ENCODE data around the gene IFIT1. TPM values are rescaled to one million over a fixed set of nuclear protein-coding genes. Genes with fewer than 3 reads are reported as not detected.

The IFIT1 gene
- total and polyA plus RNA-seq, 8 donors, result 0.29 to 12.1 (median 4.3) TPM

- no peaks in the 10 kb centered on the region for H3K9me3 ChIP-seq
- peak overlapping the region; percentile 75 to 91 (median 82) for H3K27ac ChIP-seq
- DNase-seq, result peak in 1 of 2 donors; percentile 36
- TF ChIP-seq POLR2A (IDR thresholded peaks at IDR 0.05) (no peak), CTCF (IDR thresholded peaks at IDR 0.05) (no peak), EP300 (IDR thresholded peaks at IDR 0.05) (no peak), POLR2AphosphoS5 (IDR thresholded peaks at IDR 0.05) (no peak)
- H3K4me1 ChIP-seq, result peaks cover 22 to 25% (median 23%) of the 10 kb centered on the region in 4 donors
- no peaks in the 10 kb centered on the region for H3K27me3 ChIP-seq
- no peaks in the 10 kb centered on the region for H3K36me3 ChIP-seq
- H3K4me3 ChIP-seq, result no peak overlapping the region
- intact Hi-C loops (cut with DNase I; ENCODE audit: low total_unique reads), result no loop called here
Measured at GRCh38 chr10:89374713-89375141, 17.7 kb upstream of the IFIT1 start.

DNA sequence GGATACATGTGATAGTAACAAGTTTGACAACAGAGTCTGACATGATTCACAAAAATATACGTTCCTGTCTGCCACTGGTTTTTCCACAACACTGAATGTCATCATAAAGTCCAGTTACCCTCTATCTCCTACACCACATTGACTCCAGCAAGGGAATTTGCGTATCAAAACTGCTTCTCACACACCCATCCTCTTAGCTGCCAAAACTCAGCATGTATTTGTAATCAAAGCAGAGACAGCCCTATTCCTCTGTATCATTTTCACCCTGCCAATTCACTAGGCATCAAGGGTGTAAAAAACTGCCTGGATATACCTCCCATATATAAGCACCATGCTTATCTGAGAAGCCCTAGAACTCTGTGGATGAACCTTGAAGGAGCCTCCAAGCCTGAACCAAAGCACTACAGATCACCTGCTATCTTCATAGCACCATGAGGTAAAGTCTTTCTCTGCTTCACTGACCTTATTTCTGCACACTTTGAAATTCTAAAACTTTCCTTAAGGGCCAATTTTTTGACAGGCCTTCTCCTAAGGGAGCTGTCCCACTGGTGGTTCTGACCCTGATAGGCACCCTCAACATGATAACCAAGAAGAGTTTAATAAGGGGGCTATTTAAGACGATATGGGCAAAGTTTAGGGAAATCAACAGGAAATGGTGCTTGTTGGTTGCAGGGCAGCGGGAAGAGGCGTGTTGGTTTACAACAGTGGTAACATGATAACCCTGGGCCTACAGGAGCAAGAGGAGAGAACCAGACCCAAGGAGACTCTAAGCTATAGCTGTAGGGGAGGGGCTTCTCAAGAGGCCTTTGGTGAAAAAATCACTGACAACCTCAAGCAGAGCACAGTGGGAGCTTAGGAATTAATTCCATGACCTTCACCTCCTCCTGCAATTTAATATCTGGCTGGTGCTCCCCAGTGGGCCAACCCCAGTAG is 14.5 kb upstream of the IFIT1 start, which contains the start of gene IFIT1B:
IFIT1B (plus strand) TSS at position 352 of the 933 bp plus-strand sequence; CDS start at position 432, 80 bp downstream.
- no peak within 1 kb of the TSS for H3K4me3 ChIP-seq
- WGBS, 5 donors, result 85 to 91% (median 90%) methylated on average over 5 of the region's 5 CpGs
- intact Hi-C loops (cut with DNase I; ENCODE audit: low total_unique reads), result no loop called here
- no peak for DNase-seq
- TF ChIP-seq CTCF (IDR thresholded peaks at IDR 0.05) (no peak), POLR2AphosphoS5 (IDR thresholded peaks at IDR 0.05) (no peak), EP300 (IDR thresholded peaks at IDR 0.05) (no peak), POLR2A (IDR thresholded peaks at IDR 0.05) (no peak)
- H3K9me3 ChIP-seq, result no peaks in the 10 kb centered on the region
- no peaks in the 10 kb centered on the region for H3K27me3 ChIP-seq
- H3K36me3 ChIP-seq, result no peaks in the 10 kb centered on the region
- H3K4me1 ChIP-seq, result peaks cover 22 to 25% (median 23%) of the 10 kb centered on the region in 4 donors
- H3K27ac ChIP-seq, result no peak within 1 kb of the TSS

DNA sequence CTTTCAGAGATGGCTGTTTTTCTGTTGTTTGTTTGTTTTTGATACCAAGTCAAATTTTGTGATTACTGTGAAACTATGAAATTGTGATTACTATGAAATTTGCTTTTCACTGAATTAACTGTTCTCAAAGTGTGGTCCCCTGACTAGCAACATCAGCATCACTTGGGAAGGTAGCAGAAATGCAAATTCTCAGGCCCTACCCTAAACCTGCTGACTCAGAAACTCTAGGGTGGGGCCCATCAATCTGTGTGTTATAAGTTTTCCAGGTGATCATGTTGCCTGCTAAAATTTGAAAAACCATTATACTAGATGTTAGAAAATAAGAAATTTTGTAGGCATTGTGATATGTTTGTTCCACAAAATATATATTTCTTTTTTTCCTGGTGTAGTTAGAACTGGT is 13.3 kb upstream of the IFIT1 start:
- TF ChIP-seq POLR2A (IDR thresholded peaks at IDR 0.05) (no peak), POLR2AphosphoS5 (IDR thresholded peaks at IDR 0.05) (no peak), CTCF (IDR thresholded peaks at IDR 0.05) (no peak), EP300 (IDR thresholded peaks at IDR 0.05) (no peak)
- no peaks in the 10 kb centered on the region for H3K9me3 ChIP-seq
- H3K36me3 ChIP-seq, result no peaks in the 10 kb centered on the region
- no peaks in the 10 kb centered on the region for H3K27me3 ChIP-seq
- H3K4me1 ChIP-seq, result peaks cover 12 to 14% (median 12%) of the 10 kb centered on the region in 4 donors
- DNase-seq, result no peak
- no peak overlapping the region for H3K4me3 ChIP-seq
- no peak overlapping the region for H3K27ac ChIP-seq
- intact Hi-C loops (cut with DNase I; ENCODE audit: low total_unique reads), result no loop called here

DNA sequence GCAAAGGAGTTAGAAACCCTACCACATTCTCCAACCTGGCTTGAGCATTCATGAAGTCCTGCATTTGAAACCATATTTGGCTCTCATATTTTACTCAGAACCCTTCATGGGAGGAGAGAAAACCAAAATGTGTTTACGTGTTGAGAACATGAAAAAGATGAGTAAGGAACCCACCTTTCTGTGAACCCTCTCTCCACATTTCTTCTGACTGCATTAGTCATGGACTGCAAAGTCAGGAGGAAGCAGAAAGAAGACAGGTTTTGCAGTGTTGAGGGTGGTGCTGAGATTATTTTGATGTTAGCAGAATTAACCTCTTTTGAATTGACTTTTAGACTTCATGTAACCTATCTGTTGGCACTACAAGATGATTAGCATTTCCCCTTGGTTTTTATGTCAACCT is 9.7 kb upstream of the IFIT1 start:
- no peak for DNase-seq
- Histone ChIP-seq H3K9me3 (no peaks in the 10 kb centered on the region), H3K36me3 (no peaks in the 10 kb centered on the region), H3K27me3 (no peaks in the 10 kb centered on the region), H3K4me3 (no peak overlapping the region), H3K27ac (no peak overlapping the region), H3K4me1 (no peaks in the 10 kb centered on the region)
- intact Hi-C loops (cut with DNase I; ENCODE audit: low total_unique reads), result no loop called here
- 82 to 92% (median 91%) methylated on average over 1 of the region's 1 CpG for WGBS, 5 donors
- TF ChIP-seq EP300 (IDR thresholded peaks at IDR 0.05) (no peak), CTCF (IDR thresholded peaks at IDR 0.05) (no peak), POLR2AphosphoS5 (IDR thresholded peaks at IDR 0.05) (no peak), POLR2A (IDR thresholded peaks at IDR 0.05) (no peak)

Data from stomach (tissue), 9 donors.